ENCODE measurements around the gene SAMD4A. TPM values are rescaled to one million over a fixed set of nuclear protein-coding genes. Genes with fewer than 3 reads are reported as not detected.

The SAMD4A gene
- total and polyA plus RNA-seq, 7 experiments from 2014 or later, result 0.73 to 5.7 (median 1.7) TPM; not detected in 2

DNA sequence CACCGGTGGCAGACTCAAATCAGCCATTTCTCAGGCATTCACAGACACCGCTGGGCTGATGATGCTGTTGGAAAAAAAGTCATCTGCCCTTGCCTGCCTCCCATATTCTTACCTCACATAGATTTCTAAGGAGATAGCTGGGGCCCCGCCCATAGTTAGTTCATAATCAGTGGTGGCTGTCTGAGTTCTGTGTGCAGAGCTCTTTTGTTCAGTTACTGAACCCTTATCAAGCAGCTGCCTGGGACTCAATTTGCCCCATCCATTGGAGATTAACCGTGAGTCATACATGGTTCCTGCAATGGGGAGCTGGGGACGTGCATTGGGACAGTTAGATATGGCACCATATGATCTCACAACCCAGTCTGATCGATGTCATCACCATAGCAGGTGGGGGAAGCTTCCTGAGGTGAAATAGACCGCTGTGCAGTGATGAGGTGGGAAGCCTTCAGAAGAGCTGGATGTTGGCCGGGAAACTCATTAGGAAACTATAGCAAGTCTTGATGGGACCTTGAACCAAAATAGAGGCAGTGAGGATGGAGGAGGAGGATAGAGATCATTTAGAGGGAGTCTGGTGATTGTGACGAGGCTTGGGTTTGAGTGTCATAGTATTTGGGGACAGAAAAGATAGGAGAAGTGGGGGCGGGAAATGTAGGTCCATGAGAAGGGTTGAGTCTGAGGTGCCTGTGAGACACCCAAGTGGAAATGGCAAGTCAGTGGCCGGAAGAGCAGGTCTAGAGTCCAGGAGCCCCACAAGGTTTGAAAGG, 187.9 kb downstream of the SAMD4A start:
- intact Hi-C loops (cut with micrococcal nuclease), result no loop called here
- CTCF ChIA-PET, result no interaction called here

DNA sequence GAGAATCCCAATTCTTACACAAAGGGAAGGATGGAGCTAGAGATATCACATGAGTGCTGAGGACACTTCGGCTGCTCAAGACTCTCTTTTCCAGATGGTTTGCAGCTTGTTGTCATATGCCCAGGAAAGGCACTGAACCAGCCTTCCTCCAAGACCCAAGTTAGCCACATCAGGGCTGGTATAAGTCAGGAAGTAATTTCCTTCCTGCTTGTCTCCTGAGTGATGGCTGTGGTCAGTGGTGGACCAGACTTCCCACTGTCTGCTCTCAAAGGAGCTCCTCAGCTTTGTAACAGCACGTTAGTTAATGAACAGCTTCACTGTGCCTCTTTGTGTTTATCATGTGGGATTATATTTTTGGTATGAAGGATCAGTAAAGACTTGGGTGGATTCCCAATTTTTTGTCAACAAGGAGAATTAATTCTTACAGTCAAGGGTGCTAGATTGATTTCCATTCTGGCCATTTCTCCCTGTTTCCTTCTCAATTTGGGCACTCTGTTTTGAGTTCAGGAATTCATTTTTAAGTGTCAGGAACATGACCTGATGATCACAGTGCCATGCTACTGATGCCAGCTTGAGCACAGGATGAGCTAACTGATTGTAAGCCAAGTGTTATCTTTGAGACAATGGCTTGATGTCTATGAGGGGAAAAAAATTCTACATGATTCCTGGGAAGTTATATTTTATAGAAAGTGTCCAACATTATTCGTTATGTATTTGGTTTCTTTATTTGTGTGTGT, 189.9 kb downstream of the SAMD4A start:
- intact Hi-C loops (cut with micrococcal nuclease), result loop anchor here in 1 of 2 donors (1.0 kb wide), 1 partner anchor 16 kb away; no protein-coding TSS in a partner anchor
- Histone ChIP-seq H3K27me3 (ENCODE audit: control insufficient read depth in 2 of 2, insufficient read depth in 2 of 2, low read length in 2 of 2) (no peaks in the 10 kb centered on the region), H3K4me1 (ENCODE audit: control insufficient read depth in 2 of 2, insufficient read depth in 2 of 2, low read length in 2 of 2) (no peaks in the 10 kb centered on the region), H3K4me3 (ENCODE audit: low read length) (no peak overlapping the region), H3K27ac (ENCODE audit: low read depth, low read length) (no peak overlapping the region), H3K9me3 (ENCODE audit: control insufficient read depth in 2 of 3, low read length in 3 of 3) (no peaks in the 10 kb centered on the region), H3K36me3 (ENCODE audit: control insufficient read depth in 2 of 3, insufficient read depth in 3 of 3, low read length in 3 of 3) (no peaks in the 10 kb centered on the region)
- ATAC-seq (no peak), DNase-seq (no peak)
- Mint-ChIP-seq H3K27ac (peak overlapping the region in 1 of 9 donors; percentile 3), H3K9me3 (peaks cover 0 to 1% (median 0%) of the 10 kb centered on the region in 11 donors), H3K27me3 (peaks cover 0 to 21% (median 8%) of the 10 kb centered on the region in 5 donors), H3K36me3 (no peaks in the 10 kb centered on the region), H3K4me1 (peaks cover 0 to 20% (median 11%) of the 10 kb centered on the region in 7 donors), H3K4me3 (no peak overlapping the region)
- CTCF ChIA-PET, result interaction anchor here (0.7 to 0.9 kb wide), 2 partner anchors 15 to 17 kb away, joined by 3 to 4 read pairs; no protein-coding TSS in a partner anchor
- POLR2A ChIA-PET, result interaction anchor here (0.5 kb wide), 1 partner anchor 19 kb away, joined by 3 read pairs; no protein-coding TSS in a partner anchor

More for the DNA sequence above, 187.9 kb downstream of the SAMD4A start:
- H3K36me3 ChIP-seq (ENCODE audit: control insufficient read depth in 2 of 3, insufficient read depth in 3 of 3, low read length in 3 of 3), result no peaks in the 10 kb centered on the region
- Mint-ChIP-seq H3K36me3 (peaks cover 0 to 2% (median 0%) of the 10 kb centered on the region in 5 donors), H3K27me3 (peaks cover 0 to 23% (median 8%) of the 10 kb centered on the region in 5 donors), H3K27ac (no peak overlapping the region), H3K9me3 (no peaks in the 10 kb centered on the region), H3K4me3 (no peak overlapping the region), H3K4me1 (peaks cover 0 to 20% (median 11%) of the 10 kb centered on the region in 7 donors)
- H3K27me3 ChIP-seq (ENCODE audit: control insufficient read depth in 2 of 2, insufficient read depth in 2 of 2, low read length in 2 of 2), result no peaks in the 10 kb centered on the region
- DNase-seq (no peak), ATAC-seq (no peak)
- H3K9me3 ChIP-seq (ENCODE audit: control insufficient read depth in 2 of 3, low read length in 3 of 3), result no peaks in the 10 kb centered on the region
- H3K27ac ChIP-seq (ENCODE audit: low read depth, low read length), result no peak overlapping the region
- POLR2A ChIA-PET, result no interaction called here
- no peak overlapping the region for H3K4me3 ChIP-seq (ENCODE audit: low read length)
- H3K4me1 ChIP-seq (ENCODE audit: control insufficient read depth in 2 of 2, insufficient read depth in 2 of 2, low read length in 2 of 2), result no peaks in the 10 kb centered on the region

DNA sequence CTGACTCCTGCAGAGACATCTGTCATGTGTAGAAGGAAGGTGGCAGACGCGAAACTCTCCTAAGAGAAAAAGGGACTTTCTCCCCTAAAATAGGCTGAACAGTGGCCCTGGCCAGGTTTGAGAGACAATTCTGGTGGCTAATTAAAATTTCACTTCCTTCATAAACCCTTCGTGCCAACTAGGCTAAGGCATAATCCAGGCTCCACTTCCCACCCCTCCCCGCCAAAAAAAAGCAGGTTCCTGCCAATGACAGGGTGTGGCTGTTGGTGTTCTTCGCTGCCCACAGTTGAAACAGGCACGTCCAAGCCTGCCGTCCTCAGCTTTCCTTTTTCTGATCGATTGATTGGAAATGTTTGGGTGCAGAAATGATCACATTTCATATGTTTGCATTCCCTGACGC, 191.1 kb downstream of the SAMD4A start:
- no peak for ATAC-seq
- intact Hi-C loops (cut with micrococcal nuclease), result no loop called here
- H3K27me3 Mint-ChIP-seq, result peaks cover 0 to 19% (median 8%) of the 10 kb centered on the region in 5 donors
- H3K4me3 ChIP-seq (ENCODE audit: low read length), result no peak overlapping the region
- H3K4me1 ChIP-seq (ENCODE audit: control insufficient read depth in 2 of 2, insufficient read depth in 2 of 2, low read length in 2 of 2), result no peaks in the 10 kb centered on the region
- no peak overlapping the region for H3K27ac Mint-ChIP-seq
- no peak overlapping the region for H3K27ac ChIP-seq (ENCODE audit: low read depth, low read length)
- H3K36me3 ChIP-seq (ENCODE audit: control insufficient read depth in 2 of 3, insufficient read depth in 3 of 3, low read length in 3 of 3), result no peaks in the 10 kb centered on the region
- DNase-seq, result no peak
- peaks cover 0 to 1% (median 0%) of the 10 kb centered on the region in 11 donors for H3K9me3 Mint-ChIP-seq
- H3K27me3 ChIP-seq (ENCODE audit: control insufficient read depth in 2 of 2, insufficient read depth in 2 of 2, low read length in 2 of 2), result no peaks in the 10 kb centered on the region
- H3K4me3 Mint-ChIP-seq, result no peak overlapping the region
- no peaks in the 10 kb centered on the region for H3K36me3 Mint-ChIP-seq
- ChIA-PET CTCF (no interaction called here), POLR2A (no interaction called here)
- H3K9me3 ChIP-seq (ENCODE audit: control insufficient read depth in 2 of 3, low read length in 3 of 3), result no peaks in the 10 kb centered on the region
- peaks cover 0 to 20% (median 11%) of the 10 kb centered on the region in 7 donors for H3K4me1 Mint-ChIP-seq

DNA sequence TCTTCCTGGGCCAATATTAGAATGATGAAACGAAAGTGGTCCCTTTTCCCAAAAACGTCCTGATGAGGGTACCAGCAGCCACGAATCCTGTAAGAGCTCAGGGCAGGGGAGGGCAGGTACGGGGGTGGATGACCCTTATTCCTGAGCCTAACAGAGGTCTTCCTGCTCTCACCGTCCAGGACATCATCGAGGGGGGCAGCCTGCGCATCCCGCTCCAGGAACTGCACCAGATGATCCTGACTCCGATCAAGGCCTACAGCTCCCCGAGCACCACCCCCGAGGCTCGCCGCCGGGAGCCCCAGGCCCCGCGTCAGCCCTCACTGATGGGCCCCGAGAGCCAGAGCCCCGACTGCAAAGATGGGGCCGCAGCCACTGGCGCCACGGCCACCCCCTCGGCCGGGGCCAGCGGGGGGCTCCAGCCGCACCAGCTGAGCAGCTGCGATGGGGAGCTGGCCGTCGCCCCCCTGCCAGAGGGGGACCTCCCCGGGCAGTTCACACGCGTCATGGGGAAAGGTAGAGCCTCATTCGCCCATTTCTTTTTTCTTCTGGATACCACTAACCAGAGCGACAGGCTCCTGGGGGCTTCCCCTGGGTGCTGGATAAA, 193.2 kb downstream of the SAMD4A start:
- Mint-ChIP-seq H3K27me3 (peaks cover 0 to 12% (median 5%) of the 10 kb centered on the region in 5 donors), H3K9me3 (peaks cover 0 to 1% (median 0%) of the 10 kb centered on the region in 11 donors), H3K4me3 (no peak overlapping the region), H3K27ac (no peak overlapping the region), H3K4me1 (peaks cover 0 to 18% (median 11%) of the 10 kb centered on the region in 7 donors), H3K36me3 (peaks cover 0 to 4% (median 0%) of the 10 kb centered on the region in 5 donors)
- ChIA-PET POLR2A (interaction anchor here (0.5 kb wide), 1 partner anchor 95 kb away, joined by 3 read pairs; no protein-coding TSS in a partner anchor), CTCF (interaction anchor here (0.9 kb wide), 1 partner anchor 14 kb away, joined by 3 read pairs; no protein-coding TSS in a partner anchor)
- no peak overlapping the region for H3K27ac ChIP-seq (ENCODE audit: low read depth, low read length)
- no peaks in the 10 kb centered on the region for H3K4me1 ChIP-seq (ENCODE audit: control insufficient read depth in 2 of 2, insufficient read depth in 2 of 2, low read length in 2 of 2)
- intact Hi-C loops (cut with micrococcal nuclease), result no loop called here
- ATAC-seq, result no peak
- DNase-seq, result no peak
- H3K27me3 ChIP-seq (ENCODE audit: control insufficient read depth in 2 of 2, insufficient read depth in 2 of 2, low read length in 2 of 2), result no peaks in the 10 kb centered on the region
- H3K9me3 ChIP-seq (ENCODE audit: control insufficient read depth in 2 of 3, low read length in 3 of 3), result no peaks in the 10 kb centered on the region
- H3K36me3 ChIP-seq (ENCODE audit: control insufficient read depth in 2 of 3, insufficient read depth in 3 of 3, low read length in 3 of 3), result no peaks in the 10 kb centered on the region
- H3K4me3 ChIP-seq (ENCODE audit: low read length), result no peak overlapping the region

DNA sequence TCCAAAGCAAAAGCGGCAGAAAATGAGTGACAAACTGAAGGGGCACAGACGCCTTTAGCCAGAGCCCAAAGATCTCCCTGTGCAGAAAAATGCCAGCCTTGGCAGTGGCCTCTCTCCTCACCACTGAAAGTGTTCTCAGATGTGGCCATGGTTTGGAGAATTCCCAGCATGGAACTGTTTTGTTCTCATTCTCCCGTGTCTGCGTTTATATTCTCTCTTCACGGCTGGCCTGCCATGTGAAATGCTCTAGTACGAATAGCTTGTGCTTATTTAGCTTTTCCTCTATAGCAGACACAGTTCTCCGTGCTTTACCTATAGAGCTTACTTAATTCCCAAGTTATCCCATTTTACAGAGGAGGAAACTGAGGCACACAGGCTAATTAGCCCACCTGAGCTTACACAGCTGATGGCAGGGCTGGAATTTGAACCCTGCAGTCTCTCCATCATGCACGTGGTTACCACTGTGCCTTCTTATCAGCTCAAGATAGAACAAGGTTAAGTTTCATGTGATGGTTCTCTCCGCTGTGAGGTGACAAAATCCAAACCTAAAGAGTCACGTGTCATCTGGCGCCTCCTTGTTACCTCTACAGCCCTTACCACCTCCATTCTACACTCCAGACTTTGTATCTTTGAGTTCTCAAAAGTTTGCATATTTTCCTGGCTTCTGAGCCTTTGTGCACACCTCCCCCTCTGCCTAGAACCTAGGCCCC, 194.1 kb downstream of the SAMD4A start:
- Histone ChIP-seq H3K9me3 (ENCODE audit: control insufficient read depth in 2 of 3, low read length in 3 of 3) (no peaks in the 10 kb centered on the region), H3K27ac (ENCODE audit: low read depth, low read length) (no peak overlapping the region), H3K27me3 (ENCODE audit: control insufficient read depth in 2 of 2, insufficient read depth in 2 of 2, low read length in 2 of 2) (no peaks in the 10 kb centered on the region), H3K4me1 (ENCODE audit: control insufficient read depth in 2 of 2, insufficient read depth in 2 of 2, low read length in 2 of 2) (no peaks in the 10 kb centered on the region), H3K36me3 (ENCODE audit: control insufficient read depth in 2 of 3, insufficient read depth in 3 of 3, low read length in 3 of 3) (no peaks in the 10 kb centered on the region), H3K4me3 (ENCODE audit: low read length) (no peak overlapping the region)
- DNase-seq, result no peak
- H3K36me3 Mint-ChIP-seq, result peaks cover 0 to 4% (median 0%) of the 10 kb centered on the region in 5 donors
- H3K4me1 Mint-ChIP-seq, result peaks cover 0 to 18% (median 11%) of the 10 kb centered on the region in 7 donors
- ChIA-PET POLR2A (no interaction called here), CTCF (interaction anchor here (0.6 kb wide), 1 partner anchor 9 kb away, joined by 3 read pairs; no protein-coding TSS in a partner anchor)
- peaks cover 0 to 11% (median 3%) of the 10 kb centered on the region in 5 donors for H3K27me3 Mint-ChIP-seq
- H3K27ac Mint-ChIP-seq, result no peak overlapping the region
- no peak overlapping the region for H3K4me3 Mint-ChIP-seq
- intact Hi-C loops (cut with micrococcal nuclease), result no loop called here
- H3K9me3 Mint-ChIP-seq, result peaks cover 0 to 1% (median 0%) of the 10 kb centered on the region in 11 donors
- ATAC-seq, result no peak

DNA sequence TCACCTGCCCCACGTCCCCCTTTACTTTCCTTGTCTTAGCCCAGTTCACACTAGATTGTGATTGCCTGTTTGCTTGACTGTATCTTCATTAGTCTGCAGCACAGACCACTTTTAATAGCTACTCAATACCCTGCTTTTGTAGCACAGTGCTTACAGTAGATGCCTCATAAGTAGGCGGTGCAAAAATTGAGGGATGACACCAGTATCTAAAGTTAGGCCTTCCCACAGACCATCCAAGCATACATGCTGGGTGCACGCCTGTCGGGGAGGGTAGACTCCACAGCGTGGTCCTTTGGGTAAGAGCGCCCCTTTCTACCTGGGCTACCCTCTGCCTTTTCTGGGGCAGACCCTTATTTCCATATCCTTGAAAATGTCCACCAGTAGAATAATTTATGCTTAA, 194.9 kb downstream of the SAMD4A start:
- Histone ChIP-seq H3K36me3 (ENCODE audit: control insufficient read depth in 2 of 3, insufficient read depth in 3 of 3, low read length in 3 of 3) (no peaks in the 10 kb centered on the region), H3K4me1 (ENCODE audit: control insufficient read depth in 2 of 2, insufficient read depth in 2 of 2, low read length in 2 of 2) (no peaks in the 10 kb centered on the region), H3K27me3 (ENCODE audit: control insufficient read depth in 2 of 2, insufficient read depth in 2 of 2, low read length in 2 of 2) (no peaks in the 10 kb centered on the region), H3K9me3 (ENCODE audit: control insufficient read depth in 2 of 3, low read length in 3 of 3) (no peaks in the 10 kb centered on the region), H3K27ac (ENCODE audit: low read depth, low read length) (no peak overlapping the region), H3K4me3 (ENCODE audit: low read length) (no peak overlapping the region)
- ChIA-PET CTCF (no interaction called here), POLR2A (no interaction called here)
- intact Hi-C loops (cut with micrococcal nuclease), result no loop called here
- Mint-ChIP-seq H3K27me3 (peaks cover 0 to 12% (median 4%) of the 10 kb centered on the region in 5 donors), H3K4me3 (no peak overlapping the region), H3K36me3 (peaks cover 0 to 4% (median 0%) of the 10 kb centered on the region in 5 donors), H3K4me1 (peaks cover 0 to 12% (median 10%) of the 10 kb centered on the region in 7 donors), H3K27ac (no peak overlapping the region), H3K9me3 (peaks cover 0 to 1% (median 0%) of the 10 kb centered on the region in 11 donors)
- no peak for DNase-seq
- ATAC-seq, result no peak
